Peyer's patch (tissue), 4 donors: Measurements from ENCODE around the gene LRBA.

Experiments used
- CTCF ChIP-seq, 6 experiments: fragments of 450-650 bp in 4 of 6; fragments of 200-600 bp in 2 of 6; sonication (generic) in 1 of 6; IDR thresholded peaks; one replicate each; pipeline ENCODE4 v1.5.1; 2017 to 2019; ENCODE audit warnings: antibody characterized with exemption in 6 of 6, mild to moderate bottlenecking in 3 of 6, moderate library complexity in 1 of 6
- POLR2A ChIP-seq, 2 donors: fragments of 450-650 bp; IDR thresholded peaks; one replicate each; pipeline ENCODE4 v1.5.1; 2017; ENCODE audit warnings: antibody characterized with exemption in 2 of 2, mild to moderate bottlenecking in 2 of 2, moderate library complexity in 2 of 2

GRCh38 chr4:150583287-150584110 lies 431.6 kb downstream of the LRBA start:
- no peak for TF ChIP-seq CTCF (IDR thresholded peaks at IDR 0.05)
- TF ChIP-seq POLR2A (IDR thresholded peaks at IDR 0.05) = no peak
